Measurements from ENCODE around the gene CDC42BPA. TPM values are rescaled to one million over a fixed set of nuclear protein-coding genes. Genes with fewer than 3 reads are reported as not detected.

The CDC42BPA gene
- total RNA-seq, 1 experiment from 2014 or later, result 25.2 TPM

- Mint-ChIP-seq H3K9me3 (no peaks in the 10 kb centered on the region), H3K4me3 (no peak overlapping the region), H3K4me1 (no peaks in the 10 kb centered on the region), H3K27ac (no peak overlapping the region), H3K27me3 (ENCODE audit: low read depth) (no peaks in the 10 kb centered on the region), H3K36me3 (peaks cover 7% of the 10 kb centered on the region)
- ATAC-seq, result no peak
- peak; percentile 74 for TF ChIP-seq GABPB1 (CRISPR knock-in tag; IDR thresholded peaks at IDR 0.05)
- no peak for TF ChIP-seq E2F1 (CRISPR knock-in tag; IDR thresholded peaks at IDR 0.05)
- no peak for DNase-seq (ENCODE audit: low spot score)
- ChIA-PET POLR2A (interaction anchor here (0.5 kb wide), 1 partner anchor 31 kb away, joined by 8 read pairs; no protein-coding TSS in a partner anchor), CTCF (no interaction called here)
Measured at GRCh38 chr1:227210604-227211003, 107.7 kb downstream of the CDC42BPA start.

- 0 out of 2 replicates have a peak, but pooled peaks cover 3% of the 10 kb centered on the region for H3K4me1 Mint-ChIP-seq
- peaks cover 14% of the 10 kb centered on the region for H3K36me3 Mint-ChIP-seq
- POLR2A ChIA-PET, result interaction anchor here (1.8 kb wide), 1 partner anchor 17 kb away, joined by 3 read pairs; no protein-coding TSS in a partner anchor
- CTCF ChIA-PET, result no interaction called here
- ATAC-seq, result no peak
- no peak overlapping the region for H3K4me3 Mint-ChIP-seq
- DNase-seq (ENCODE audit: low spot score), result no peak
- no peaks in the 10 kb centered on the region for H3K27me3 Mint-ChIP-seq (ENCODE audit: low read depth)
- H3K9me3 Mint-ChIP-seq, result no peaks in the 10 kb centered on the region
- no peak for TF ChIP-seq USF1 (CRISPR knock-in tag; IDR thresholded peaks at IDR 0.05)
- TF ChIP-seq JUN (CRISPR knock-in tag; IDR thresholded peaks at IDR 0.05), result no peak
- no peak for TF ChIP-seq ERG (CRISPR knock-in tag; IDR thresholded peaks at IDR 0.05)
- TF ChIP-seq NFE2L1 (CRISPR knock-in tag; IDR thresholded peaks at IDR 0.05), result no peak
- TF ChIP-seq ZNF512 (CRISPR knock-in tag; IDR thresholded peaks at IDR 0.05; ENCODE audit: borderline replicate concordance), result no peak
- no peak for TF ChIP-seq ETV6 (CRISPR knock-in tag; IDR thresholded peaks at IDR 0.05)
- TF ChIP-seq MLX (CRISPR knock-in tag; IDR thresholded peaks at IDR 0.05), result no peak
- TF ChIP-seq NFYB (CRISPR knock-in tag; conservative IDR thresholded peaks at IDR 0.05; ENCODE audit: low read depth), result no peak
- TF ChIP-seq STAT6 (CRISPR knock-in tag; conservative IDR thresholded peaks at IDR 0.05; ENCODE audit: low read depth), result no peak
- no peak for TF ChIP-seq ZNF416 (CRISPR knock-in tag; IDR thresholded peaks at IDR 0.05)
- TF ChIP-seq GRHL2 (CRISPR knock-in tag; IDR thresholded peaks at IDR 0.05; ENCODE audit: insufficient replicate concordance, severe bottlenecking), result no peak
- no peak for TF ChIP-seq ZNF263 (CRISPR knock-in tag; IDR thresholded peaks at IDR 0.05; ENCODE audit: low read depth)
- H3K27ac Mint-ChIP-seq, result no peak overlapping the region
Measured at GRCh38 chr1:227197064-227197463, 121.2 kb downstream of the CDC42BPA start.

- no peaks in the 10 kb centered on the region for H3K27me3 Mint-ChIP-seq (ENCODE audit: low read depth)
- peaks cover 9% of the 10 kb centered on the region for H3K36me3 Mint-ChIP-seq
- no peaks in the 10 kb centered on the region for H3K9me3 Mint-ChIP-seq
- ChIA-PET POLR2A (no interaction called here), CTCF (no interaction called here)
- peak overlapping the region; percentile 40 for H3K27ac Mint-ChIP-seq
- no peak for ATAC-seq
- DNase-seq (ENCODE audit: low spot score), result no peak
- no peak for TF ChIP-seq ZNF532 (CRISPR knock-in tag; IDR thresholded peaks at IDR 0.05; ENCODE audit: borderline replicate concordance)
- no peak for TF ChIP-seq RELA (CRISPR knock-in tag; IDR thresholded peaks at IDR 0.05; ENCODE audit: borderline replicate concordance)
- no peak for TF ChIP-seq NR2C2 (CRISPR knock-in tag; IDR thresholded peaks at IDR 0.05)
- H3K4me3 Mint-ChIP-seq, result no peak overlapping the region
- H3K4me1 Mint-ChIP-seq, result peaks cover 4% of the 10 kb centered on the region; the same call in 1 of the 2 replicates
Measured at GRCh38 chr1:227192163-227192562, 126.1 kb downstream of the CDC42BPA start.
